HG02981 (cell line): ENCODE measurements around the gene ME1.

ENCODE experiments used
- ATAC-seq: cut with Tn5 transposase; IDR thresholded peaks from one replicate; pipeline ENCODE4 v1.9.1; 2021; ENCODE audit warnings: mild to moderate bottlenecking, moderate library complexity; ENCODE audit not compliant: unreplicated experiment

ME1 gene

GRCh38 chr6:83433177-83433576 is 2.3 kb upstream of the ME1 start:
- ATAC-seq: no peak

GRCh38 chr6:83432636-83433035 is 1.8 kb upstream of the ME1 start:
- ATAC-seq: no peak

GRCh38 chr6:83431545-83432155 is 799 bp upstream of the ME1 start:
- no peak for ATAC-seq

- no peak for ATAC-seq
These were observed 817 bp downstream of the ME1 start for GRCh38 chr6:83429857-83430610.

GRCh38 chr6:83429269-83429668 is 1.6 kb downstream of the ME1 start:
- ATAC-seq: no peak

GRCh38 chr6:83424392-83425018 is 6.3 kb downstream of the ME1 start:
- no peak for ATAC-seq

GRCh38 chr6:83417880-83418663 is 12.8 kb downstream of the ME1 start:
- no peak for ATAC-seq

- ATAC-seq: no peak
These were observed 17.8 kb downstream of the ME1 start for GRCh38 chr6:83413068-83413467.

GRCh38 chr6:83411731-83412130 is 19.1 kb downstream of the ME1 start:
- no peak for ATAC-seq

- ATAC-seq: no peak
These were observed 27.7 kb downstream of the ME1 start for GRCh38 chr6:83403191-83403590.

GRCh38 chr6:83389606-83390005 is 41.2 kb downstream of the ME1 start:
- ATAC-seq: no peak

GRCh38 chr6:83385473-83385872 is 45.4 kb downstream of the ME1 start:
- ATAC-seq: no peak

- ATAC-seq: no peak
These were observed 46.1 kb downstream of the ME1 start for GRCh38 chr6:83384751-83385150.

- ATAC-seq: no peak
These were observed 48.9 kb downstream of the ME1 start for GRCh38 chr6:83381949-83382348.

- ATAC-seq: no peak
These were observed 52.0 kb downstream of the ME1 start for GRCh38 chr6:83378621-83379388.

GRCh38 chr6:83371423-83371822 is 59.4 kb downstream of the ME1 start:
- ATAC-seq: no peak

- no peak for ATAC-seq
These were observed 60.3 kb downstream of the ME1 start for GRCh38 chr6:83370567-83370966.

- ATAC-seq: no peak
These were observed 61.2 kb downstream of the ME1 start for GRCh38 chr6:83369692-83370091.

GRCh38 chr6:83368577-83368976 is 62.3 kb downstream of the ME1 start:
- ATAC-seq: no peak

GRCh38 chr6:83367104-83367503 is 63.7 kb downstream of the ME1 start:
- ATAC-seq: no peak

- ATAC-seq: no peak
These were observed 64.9 kb downstream of the ME1 start for GRCh38 chr6:83365931-83366330.
